PC-9 (cell line): ENCODE results near the gene ME1. TPM values are rescaled to one million over a fixed set of nuclear protein-coding genes. Genes with fewer than 3 reads are reported as not detected.

Source experiments
- BruUV-seq: library from RNA; stranded (reverse); fragments of 400-500 nt; replicated peaks from 2 replicates; lab custom pipeline; 2021; lab: Mats Ljungman, UMichigan
- CTCF ChIA-PET: fragments of 300-600 bp; sonication (Branson Sonifier 250); formaldehyde crosslinking; loops from one replicate; lab custom pipeline; 2022; ENCODE audit warnings: antibody characterized with exemption; lab: Charles Lee
- POLR2A ChIA-PET: fragments of 300-600 bp; sonication (Branson Sonifier 250); formaldehyde crosslinking; loops from one replicate; lab custom pipeline; 2022; ENCODE audit warnings: antibody characterized with exemption; ENCODE audit not compliant: unreplicated experiment; lab: Charles Lee
- DNase-seq, 2 experiments: peaks; one replicate each; pipeline versions ENCODE4 v3.0.0 to v3.0.0-alpha.2; 2015 to 2022; ENCODE audit warnings: mixed read lengths in 1 of 2
- H2AFZ ChIP-seq: fragments of 200-600 bp; sonication (generic); 2 replicates; pipeline ENCODE4 v1.8.1; 2017; ENCODE audit warnings: antibody characterized with exemption
- H3F3A ChIP-seq: fragments of 200-600 bp; sonication (generic); 2 replicates; pipeline ENCODE4 v1.8.1; 2017; ENCODE audit warnings: antibody characterized with exemption, mild to moderate bottlenecking, low read depth; ENCODE audit not compliant: insufficient read depth
- H3K27ac ChIP-seq: fragments of 200-600 bp; sonication (generic); 2 replicates; pipeline ENCODE4 v1.6.1; 2016; ENCODE audit warnings: mixed run types
- H3K27me3 ChIP-seq: fragments of 200-600 bp; sonication (generic); 2 replicates; pipeline ENCODE4 v1.6.1; 2016; ENCODE audit warnings: low read depth, mixed run types; ENCODE audit not compliant: insufficient read depth
- H3K36me3 ChIP-seq: fragments of 200-600 bp; sonication (generic); 2 replicates; pipeline ENCODE4 v1.6.1; 2016; ENCODE audit warnings: low read depth, mixed run types
- H3K4me1 ChIP-seq: fragments of 200-600 bp; sonication (generic); replicated peaks from 2 replicates; pipeline ENCODE4 v1.6.1; 2016; ENCODE audit warnings: mixed run types; ENCODE audit not compliant: insufficient read depth
- H3K4me2 ChIP-seq: fragments of 200-600 bp; sonication (generic); 2 replicates; pipeline ENCODE4 v1.6.1; 2017; ENCODE audit warnings: mixed run types
- H3K4me3 ChIP-seq: fragments of 200-600 bp; sonication (generic); 2 replicates; pipeline ENCODE4 v1.6.1; 2016; ENCODE audit warnings: mixed run types
- H3K79me2 ChIP-seq: fragments of 200-600 bp; sonication (generic); 2 replicates; pipeline ENCODE4 v1.6.1; 2017; ENCODE audit warnings: low read depth, mixed run types
- H3K9me2 ChIP-seq: fragments of 200-600 bp; sonication (generic); 2 replicates; pipeline ENCODE4 v1.8.1; 2017; ENCODE audit warnings: mild to moderate bottlenecking; ENCODE audit not compliant: insufficient read depth
- H3K9me3 ChIP-seq: fragments of 200-600 bp; sonication (generic); 2 replicates; pipeline ENCODE4 v1.8.1; 2016; ENCODE audit warnings: low read depth; ENCODE audit not compliant: insufficient read depth
- H4K20me1 ChIP-seq: fragments of 200-600 bp; sonication (generic); 2 replicates; pipeline ENCODE4 v1.8.1; 2017; ENCODE audit not compliant: insufficient read depth
- EZH2 ChIP-seq: fragments of 200-600 bp; sonication (generic); IDR thresholded peaks from 2 replicates; pipeline ENCODE4 v1.8.0; 2017; ENCODE audit warnings: antibody characterized with exemption, low read depth
- intact Hi-C: fragments of 100-400 bp; cut with micrococcal nuclease; formaldehyde crosslinking; loops from one replicate; pipeline ENCODE4 v1.10.0; 2022; ENCODE audit not compliant: unreplicated experiment
- total RNA-seq: library from RNA; stranded (reverse); gene quantifications from 2 replicates; pipeline ENCODE4 v1.2.3, GENCODE V29; 2021
- TF ChIP-seq, protein P1 (sequence below): fragments of 200-600 bp; sonication (generic); conservative IDR thresholded peaks from 2 replicates; pipeline ENCODE4 v1.6.1; 2017; ENCODE audit warnings: mixed run types, antibody characterized with exemption, mild to moderate bottlenecking, moderate library complexity

Gene ME1
- total RNA-seq, 1 experiment from 2014 or later: 111 TPM

- CTCF ChIA-PET: no interaction called here
- DNase-seq: no peak
- Histone ChIP-seq H3K27ac (no peak overlapping the region), H3K36me3 (peaks cover 7% of the 10 kb centered on the region; the same call in 1 of the 2 replicates), H3K79me2 (no peaks in the 10 kb centered on the region), H2AFZ (no peak overlapping the region), H4K20me1 (no peaks in the 10 kb centered on the region; the same call in 1 of the 2 replicates), H3K9me3 (no peaks in the 10 kb centered on the region), H3F3A (no peaks in the 10 kb centered on the region; the same call in 1 of the 2 replicates), H3K4me1 (no peaks in the 10 kb centered on the region), H3K9me2 (no peaks in the 10 kb centered on the region), H3K4me3 (no peak overlapping the region), H3K27me3 (no peaks in the 10 kb centered on the region), H3K4me2 (no peak overlapping the region)
- intact Hi-C loops: no loop called here
- BruUV-seq: no TSS peak
- POLR2A ChIA-PET: no interaction called here
- TF ChIP-seq EZH2: no peak
- TF ChIP-seq, protein P1, sequence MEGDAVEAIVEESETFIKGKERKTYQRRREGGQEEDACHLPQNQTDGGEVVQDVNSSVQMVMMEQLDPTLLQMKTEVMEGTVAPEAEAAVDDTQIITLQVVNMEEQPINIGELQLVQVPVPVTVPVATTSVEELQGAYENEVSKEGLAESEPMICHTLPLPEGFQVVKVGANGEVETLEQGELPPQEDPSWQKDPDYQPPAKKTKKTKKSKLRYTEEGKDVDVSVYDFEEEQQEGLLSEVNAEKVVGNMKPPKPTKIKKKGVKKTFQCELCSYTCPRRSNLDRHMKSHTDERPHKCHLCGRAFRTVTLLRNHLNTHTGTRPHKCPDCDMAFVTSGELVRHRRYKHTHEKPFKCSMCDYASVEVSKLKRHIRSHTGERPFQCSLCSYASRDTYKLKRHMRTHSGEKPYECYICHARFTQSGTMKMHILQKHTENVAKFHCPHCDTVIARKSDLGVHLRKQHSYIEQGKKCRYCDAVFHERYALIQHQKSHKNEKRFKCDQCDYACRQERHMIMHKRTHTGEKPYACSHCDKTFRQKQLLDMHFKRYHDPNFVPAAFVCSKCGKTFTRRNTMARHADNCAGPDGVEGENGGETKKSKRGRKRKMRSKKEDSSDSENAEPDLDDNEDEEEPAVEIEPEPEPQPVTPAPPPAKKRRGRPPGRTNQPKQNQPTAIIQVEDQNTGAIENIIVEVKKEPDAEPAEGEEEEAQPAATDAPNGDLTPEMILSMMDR: no peak
Observed at GRCh38 chr6:83403191-83403590, 27.7 kb downstream of the ME1 start.

GRCh38 chr6:83389606-83390005, 41.2 kb downstream of the ME1 start:
- Histone ChIP-seq H3K79me2 (peaks cover 8% of the 10 kb centered on the region; the same call in 1 of the 2 replicates), H3K36me3 (no peaks in the 10 kb centered on the region), H3K9me3 (no peaks in the 10 kb centered on the region), H4K20me1 (0 out of 2 replicates have a peak, but pooled peaks cover 4% of the 10 kb centered on the region), H3K4me2 (no peak overlapping the region), H3K4me3 (no peak overlapping the region), H3K4me1 (no peaks in the 10 kb centered on the region), H3K9me2 (no peaks in the 10 kb centered on the region), H3F3A (peaks cover under 1% of the 10 kb centered on the region; the same call in 1 of the 2 replicates), H2AFZ (no peak overlapping the region), H3K27me3 (no peaks in the 10 kb centered on the region), H3K27ac (no peak overlapping the region)
- BruUV-seq: no TSS peak
- ChIA-PET POLR2A (no interaction called here), CTCF (no interaction called here)
- intact Hi-C loops: loop anchor here (10.0 kb wide), 1 partner anchor 165 kb away; no protein-coding TSS in a partner anchor
- no peak for TF ChIP-seq EZH2
- TF ChIP-seq, protein P1: no peak
- no peak for DNase-seq

DNA sequence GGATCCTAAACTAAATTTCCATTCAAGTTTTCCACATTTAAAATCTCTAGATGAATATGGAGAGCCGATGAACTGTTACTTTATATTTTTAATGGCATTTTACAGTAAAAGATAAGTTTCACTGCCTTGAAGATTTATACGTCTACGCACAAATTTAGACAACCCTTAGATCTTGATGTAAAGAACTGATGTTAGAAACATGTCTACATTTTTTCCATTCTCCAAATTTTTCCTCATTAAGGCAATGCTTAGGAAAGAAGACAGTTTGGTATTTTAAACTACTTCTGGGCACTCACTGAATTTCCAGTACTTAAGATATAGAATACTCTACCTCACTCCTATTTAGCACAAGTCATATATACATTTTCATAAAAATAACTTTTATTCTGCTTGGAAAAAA, 45.4 kb downstream of the ME1 start:
- H3K27ac ChIP-seq: no peak overlapping the region
- no peak for DNase-seq
- CTCF ChIA-PET: no interaction called here
- H3K4me1 ChIP-seq: no peaks in the 10 kb centered on the region
- H3K79me2 ChIP-seq: 0 out of 2 replicates have a peak, but pooled peaks cover 2% of the 10 kb centered on the region
- no peaks in the 10 kb centered on the region for H3K9me3 ChIP-seq
- no TSS peak for BruUV-seq
- H3K4me3 ChIP-seq: no peak overlapping the region
- no peaks in the 10 kb centered on the region for H3K27me3 ChIP-seq
- POLR2A ChIA-PET: no interaction called here
- no peak for TF ChIP-seq EZH2
- H3K36me3 ChIP-seq: no peaks in the 10 kb centered on the region
- H2AFZ ChIP-seq: no peak overlapping the region
- no peaks in the 10 kb centered on the region for H3K9me2 ChIP-seq
- H3K4me2 ChIP-seq: no peak overlapping the region
- intact Hi-C loops: no loop called here
- H4K20me1 ChIP-seq: 0 out of 2 replicates have a peak, but pooled peaks cover 4% of the 10 kb centered on the region
- H3F3A ChIP-seq: no peaks in the 10 kb centered on the region

DNA sequence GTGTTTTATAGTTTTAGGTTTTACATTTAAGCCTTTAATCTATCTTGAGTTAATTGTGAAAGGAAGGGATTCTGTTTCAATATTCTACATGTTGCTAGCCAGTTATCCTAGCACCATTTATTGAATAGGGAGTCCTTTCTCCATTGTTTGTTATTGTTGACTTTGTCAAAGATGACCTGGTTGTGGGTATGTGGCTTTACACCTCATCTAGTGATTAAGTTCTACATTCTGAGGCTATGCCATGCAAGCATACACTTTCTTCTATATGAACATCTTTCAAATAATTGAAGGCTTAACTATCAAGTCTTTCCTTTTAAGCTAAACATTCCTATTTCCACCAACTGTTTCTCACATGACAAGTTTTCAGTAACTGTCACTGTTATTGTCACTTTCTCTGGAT, 46.1 kb downstream of the ME1 start:
- DNase-seq: no peak
- Histone ChIP-seq H3K27me3 (no peaks in the 10 kb centered on the region), H3K27ac (no peak overlapping the region), H3K9me2 (no peaks in the 10 kb centered on the region), H3K9me3 (no peaks in the 10 kb centered on the region), H2AFZ (no peak overlapping the region), H3K4me1 (no peaks in the 10 kb centered on the region), H3K4me2 (no peak overlapping the region), H4K20me1 (0 out of 2 replicates have a peak, but pooled peaks cover 4% of the 10 kb centered on the region), H3K36me3 (no peaks in the 10 kb centered on the region), H3F3A (no peaks in the 10 kb centered on the region), H3K4me3 (no peak overlapping the region), H3K79me2 (no peaks in the 10 kb centered on the region)
- ChIA-PET POLR2A (no interaction called here), CTCF (no interaction called here)
- intact Hi-C loops: no loop called here
- no TSS peak for BruUV-seq
- TF ChIP-seq, protein P1: no peak
